ENCODE results near the gene DLG1.

DNA sequence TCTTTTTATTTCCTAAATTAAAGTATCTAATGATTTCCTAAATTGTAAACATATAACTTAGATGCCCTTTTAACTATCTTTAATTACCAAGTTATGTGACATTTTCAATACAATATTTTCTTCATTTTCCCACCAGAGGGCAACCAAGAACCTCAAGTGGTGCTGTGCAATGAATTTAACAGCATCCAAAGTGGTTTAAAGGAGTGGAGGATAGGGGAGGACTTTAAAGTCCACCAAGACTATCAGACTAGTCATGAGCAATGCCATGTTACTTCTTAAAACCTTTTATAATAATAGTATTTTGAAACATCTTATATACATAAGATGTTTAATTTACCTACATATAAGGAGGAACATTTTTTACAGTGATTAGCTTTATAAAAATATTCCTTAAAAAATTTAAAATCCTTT is 74.4 kb downstream of the DLG1 start:
- TF ChIP-seq EZH2phosphoT487 (IDR thresholded peaks at IDR 0.05; ENCODE audit: low read length): no peak
- TF ChIP-seq, protein P1, sequence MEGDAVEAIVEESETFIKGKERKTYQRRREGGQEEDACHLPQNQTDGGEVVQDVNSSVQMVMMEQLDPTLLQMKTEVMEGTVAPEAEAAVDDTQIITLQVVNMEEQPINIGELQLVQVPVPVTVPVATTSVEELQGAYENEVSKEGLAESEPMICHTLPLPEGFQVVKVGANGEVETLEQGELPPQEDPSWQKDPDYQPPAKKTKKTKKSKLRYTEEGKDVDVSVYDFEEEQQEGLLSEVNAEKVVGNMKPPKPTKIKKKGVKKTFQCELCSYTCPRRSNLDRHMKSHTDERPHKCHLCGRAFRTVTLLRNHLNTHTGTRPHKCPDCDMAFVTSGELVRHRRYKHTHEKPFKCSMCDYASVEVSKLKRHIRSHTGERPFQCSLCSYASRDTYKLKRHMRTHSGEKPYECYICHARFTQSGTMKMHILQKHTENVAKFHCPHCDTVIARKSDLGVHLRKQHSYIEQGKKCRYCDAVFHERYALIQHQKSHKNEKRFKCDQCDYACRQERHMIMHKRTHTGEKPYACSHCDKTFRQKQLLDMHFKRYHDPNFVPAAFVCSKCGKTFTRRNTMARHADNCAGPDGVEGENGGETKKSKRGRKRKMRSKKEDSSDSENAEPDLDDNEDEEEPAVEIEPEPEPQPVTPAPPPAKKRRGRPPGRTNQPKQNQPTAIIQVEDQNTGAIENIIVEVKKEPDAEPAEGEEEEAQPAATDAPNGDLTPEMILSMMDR (IDR thresholded peaks at IDR 0.05; ENCODE audit: low read length): peak; percentile 70
- TF ChIP-seq EZH2 (optimal IDR thresholded peaks at IDR 0.05; ENCODE audit: low read depth, low read length): no peak

All from MM.1S (cell line).